Measurements from ENCODE around the gene PLAC9. TPM values are rescaled to one million over a fixed set of nuclear protein-coding genes. Genes with fewer than 3 reads are reported as not detected.
A peak's percentile ranks its signal among the peaks of the same experiment; 100 is the strongest.
"Not testable (repeated sequence)": the region's sequence is repeated elsewhere in the genome, so short reads cannot be mapped to it uniquely, and the experiment has no call there.

Gene PLAC9
- total RNA-seq, 1 donor: 19.2 TPM

GRCh38 chr10:80122746-80123145 lies 9.8 kb upstream of the PLAC9 start:
- no peaks in the 10 kb centered on the region for H4K20me1 ChIP-seq (ENCODE audit: insufficient read depth, low read length)
- H3K4me1 ChIP-seq (ENCODE audit: insufficient read depth, low read length): peaks cover 21% of the 10 kb centered on the region
- no peaks in the 10 kb centered on the region for H3K79me2 ChIP-seq (ENCODE audit: insufficient read depth, low read length)
- H2AFZ ChIP-seq (ENCODE audit: low read length): no peak overlapping the region
- H3K27me3 ChIP-seq (ENCODE audit: insufficient read depth, low read length): no peaks in the 10 kb centered on the region
- DNase-seq (ENCODE audit: insufficient read length, low spot score, missing footprints): peak; percentile 77
- H3K36me3 ChIP-seq (ENCODE audit: insufficient read depth, low read length): no peaks in the 10 kb centered on the region
- H3K9me3 ChIP-seq (ENCODE audit: low read depth, low read length): no peaks in the 10 kb centered on the region
- no peak for TF ChIP-seq CTCF (IDR thresholded peaks at IDR 0.05; ENCODE audit: extremely low read depth, low read depth, low read length)
- H3K4me3 ChIP-seq (ENCODE audit: insufficient read depth, low read length): no peak overlapping the region
- peak overlapping the region; percentile 71 for H3K4me2 ChIP-seq (ENCODE audit: insufficient read depth, low read length)
- peak overlapping the region; percentile 77 for H3K27ac ChIP-seq (ENCODE audit: low read depth, low read length)

GRCh38 chr10:80126876-80127275 lies 5.7 kb upstream of the PLAC9 start:
- no peak for TF ChIP-seq CTCF (IDR thresholded peaks at IDR 0.05; ENCODE audit: extremely low read depth, low read depth, low read length)
- no peaks in the 10 kb centered on the region for H3K36me3 ChIP-seq (ENCODE audit: insufficient read depth, low read length)
- peak; percentile 47 for DNase-seq (ENCODE audit: insufficient read length, low spot score, missing footprints)
- no peak overlapping the region for H3K4me2 ChIP-seq (ENCODE audit: insufficient read depth, low read length)
- no peaks in the 10 kb centered on the region for H3K27me3 ChIP-seq (ENCODE audit: insufficient read depth, low read length)
- no peak overlapping the region for H3K27ac ChIP-seq (ENCODE audit: low read depth, low read length)
- no peaks in the 10 kb centered on the region for H3K79me2 ChIP-seq (ENCODE audit: insufficient read depth, low read length)
- no peak overlapping the region for H3K4me3 ChIP-seq (ENCODE audit: insufficient read depth, low read length)
- no peaks in the 10 kb centered on the region for H4K20me1 ChIP-seq (ENCODE audit: insufficient read depth, low read length)
- H2AFZ ChIP-seq (ENCODE audit: low read length): peak overlapping the region; percentile 78
- no peaks in the 10 kb centered on the region for H3K9me3 ChIP-seq (ENCODE audit: low read depth, low read length)
- peaks cover 23% of the 10 kb centered on the region for H3K4me1 ChIP-seq (ENCODE audit: insufficient read depth, low read length)

GRCh38 chr10:80131499-80131901 lies 1.0 kb upstream of the PLAC9 start:
- no peaks in the 10 kb centered on the region for H3K36me3 ChIP-seq (ENCODE audit: insufficient read depth, low read length)
- no peaks in the 10 kb centered on the region for H3K27me3 ChIP-seq (ENCODE audit: insufficient read depth, low read length)
- no peak for DNase-seq (ENCODE audit: insufficient read length, low spot score, missing footprints)
- no peak overlapping the region for H2AFZ ChIP-seq (ENCODE audit: low read length)
- H3K4me1 ChIP-seq (ENCODE audit: insufficient read depth, low read length): peaks cover 28% of the 10 kb centered on the region
- no peaks in the 10 kb centered on the region for H4K20me1 ChIP-seq (ENCODE audit: insufficient read depth, low read length)
- no peak overlapping the region for H3K4me3 ChIP-seq (ENCODE audit: insufficient read depth, low read length)
- no peak overlapping the region for H3K27ac ChIP-seq (ENCODE audit: low read depth, low read length)
- no peaks in the 10 kb centered on the region for H3K79me2 ChIP-seq (ENCODE audit: insufficient read depth, low read length)
- H3K4me2 ChIP-seq (ENCODE audit: insufficient read depth, low read length): no peak overlapping the region
- TF ChIP-seq CTCF (IDR thresholded peaks at IDR 0.05; ENCODE audit: extremely low read depth, low read depth, low read length): no peak
- H3K9me3 ChIP-seq (ENCODE audit: low read depth, low read length): no peaks in the 10 kb centered on the region

GRCh38 chr10:80133206-80133605 lies 676 bp downstream of the PLAC9 start:
- Histone ChIP-seq H3K27me3 (ENCODE audit: insufficient read depth, low read length) (no peaks in the 10 kb centered on the region), H4K20me1 (ENCODE audit: insufficient read depth, low read length) (no peaks in the 10 kb centered on the region), H3K4me2 (ENCODE audit: insufficient read depth, low read length) (peak overlapping the region; percentile 83), H3K27ac (ENCODE audit: low read depth, low read length) (peak overlapping the region; percentile 57), H3K4me3 (ENCODE audit: insufficient read depth, low read length) (peak overlapping the region; percentile 75), H2AFZ (ENCODE audit: low read length) (peak overlapping the region; percentile 63), H3K9me3 (ENCODE audit: low read depth, low read length) (no peaks in the 10 kb centered on the region), H3K79me2 (ENCODE audit: insufficient read depth, low read length) (no peaks in the 10 kb centered on the region), H3K36me3 (ENCODE audit: insufficient read depth, low read length) (no peaks in the 10 kb centered on the region), H3K4me1 (ENCODE audit: insufficient read depth, low read length) (peaks cover 38% of the 10 kb centered on the region)
- no peak for TF ChIP-seq CTCF (IDR thresholded peaks at IDR 0.05; ENCODE audit: extremely low read depth, low read depth, low read length)
- DNase-seq (ENCODE audit: insufficient read length, low spot score, missing footprints): peak; percentile 68

GRCh38 chr10:80133687-80134086 lies 1.2 kb downstream of the PLAC9 start:
- H3K9me3 ChIP-seq (ENCODE audit: low read depth, low read length); H3K79me2 ChIP-seq (ENCODE audit: insufficient read depth, low read length); H3K27me3 ChIP-seq (ENCODE audit: insufficient read depth, low read length); H3K36me3 ChIP-seq (ENCODE audit: insufficient read depth, low read length); DNase-seq (ENCODE audit: insufficient read length, low spot score, missing footprints); H2AFZ ChIP-seq (ENCODE audit: low read length); H4K20me1 ChIP-seq (ENCODE audit: insufficient read depth, low read length); H3K27ac ChIP-seq (ENCODE audit: low read depth, low read length): not testable (repeated sequence)
- peaks cover 40% of the 10 kb centered on the region for H3K4me1 ChIP-seq (ENCODE audit: insufficient read depth, low read length)
- H3K4me3 ChIP-seq (ENCODE audit: insufficient read depth, low read length): peak overlapping the region; percentile 75
- peak overlapping the region; percentile 83 for H3K4me2 ChIP-seq (ENCODE audit: insufficient read depth, low read length)
